Stimulated activated CD8-positive, alpha-beta memory T cell treated with anti-CD3 and anti-CD28 coated beads, Interleukin-15, amount 100 ng/mL, for 1 hour (primary cell): ENCODE measurements around the gene HOPX.
"Not testable (repeated sequence)": the region's sequence is repeated elsewhere in the genome, so short reads cannot be mapped to it uniquely, and the experiment has no call there.

ENCODE experiments used
- DNase-seq: peaks from one replicate; pipeline ENCODE4 v3.0.0-alpha.2; 2020; ENCODE audit warnings: low read depth

HOPX gene

GRCh38 chr4:56688094-56688647, 7.1 kb upstream of the HOPX start:
- DNase-seq = no peak

DNA sequence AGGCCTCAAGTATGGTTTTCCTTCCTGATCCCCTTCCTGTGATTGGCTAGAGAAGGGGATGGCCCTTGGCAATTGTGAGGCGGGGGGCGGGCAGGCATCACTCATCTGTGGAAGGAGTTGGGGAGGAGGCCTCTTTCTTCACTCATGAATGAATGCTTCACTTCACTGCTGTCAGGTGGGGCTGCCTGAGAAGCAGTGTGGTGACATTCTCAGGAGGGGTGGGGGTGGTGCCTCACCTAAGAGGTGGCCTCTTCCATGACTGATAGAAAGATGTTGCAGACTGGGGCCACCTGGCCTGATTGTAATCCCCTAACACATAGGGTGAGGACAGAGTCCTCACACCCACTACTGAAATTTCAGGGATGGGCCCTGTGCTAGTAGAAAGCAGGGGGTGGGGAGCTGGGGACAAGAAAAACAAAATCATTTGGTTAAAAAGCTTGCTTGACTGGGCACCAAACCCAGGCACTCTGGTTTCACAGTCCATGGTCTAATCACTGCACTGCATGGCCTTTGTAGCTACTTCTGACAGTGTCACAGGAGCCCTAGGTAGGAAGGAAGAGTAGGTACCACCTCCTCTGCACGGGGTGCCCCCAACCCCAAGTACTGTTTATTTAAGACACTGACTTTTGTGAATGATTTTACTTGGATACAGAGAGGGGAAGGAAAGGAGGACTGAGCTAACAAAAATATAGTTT, 5.6 kb upstream of the HOPX start:
- DNase-seq = no peak

DNA sequence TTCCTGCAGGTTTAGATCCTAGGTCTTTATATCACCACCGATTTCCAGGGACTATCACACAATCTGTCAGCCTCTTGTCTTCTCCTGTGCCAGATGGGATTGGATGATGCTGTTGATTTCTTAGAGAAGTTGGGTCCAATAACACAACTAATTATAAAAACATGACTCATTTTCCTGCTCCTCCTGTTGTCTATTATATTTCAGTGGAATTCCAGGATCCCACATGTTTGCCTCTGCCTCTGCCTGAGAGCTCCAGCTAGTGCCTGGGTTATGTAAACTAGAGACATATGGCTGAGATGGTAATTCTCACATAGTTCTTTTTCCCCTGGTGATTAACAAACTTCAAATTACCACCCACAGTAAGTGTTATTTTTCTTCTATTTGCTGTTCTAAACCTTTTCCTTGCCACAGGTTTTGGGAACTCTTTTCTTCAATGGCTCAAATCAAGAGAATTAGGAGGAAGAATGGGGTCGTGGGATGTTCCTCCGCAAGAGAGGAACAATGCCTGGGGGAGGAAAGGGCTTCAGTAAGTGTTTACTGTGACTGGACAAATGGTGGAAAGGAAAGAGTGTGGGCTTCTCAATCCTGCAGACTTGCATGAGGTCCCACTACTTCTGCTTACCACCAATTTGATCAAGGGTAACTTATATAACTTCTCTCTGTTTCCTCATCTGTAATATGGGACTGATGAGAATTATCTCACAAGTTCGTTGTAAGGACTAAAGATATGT, 3.4 kb upstream of the HOPX start:
- no peak for DNase-seq

GRCh38 chr4:56683455-56683854, 2.4 kb upstream of the HOPX start:
- no peak for DNase-seq

DNA sequence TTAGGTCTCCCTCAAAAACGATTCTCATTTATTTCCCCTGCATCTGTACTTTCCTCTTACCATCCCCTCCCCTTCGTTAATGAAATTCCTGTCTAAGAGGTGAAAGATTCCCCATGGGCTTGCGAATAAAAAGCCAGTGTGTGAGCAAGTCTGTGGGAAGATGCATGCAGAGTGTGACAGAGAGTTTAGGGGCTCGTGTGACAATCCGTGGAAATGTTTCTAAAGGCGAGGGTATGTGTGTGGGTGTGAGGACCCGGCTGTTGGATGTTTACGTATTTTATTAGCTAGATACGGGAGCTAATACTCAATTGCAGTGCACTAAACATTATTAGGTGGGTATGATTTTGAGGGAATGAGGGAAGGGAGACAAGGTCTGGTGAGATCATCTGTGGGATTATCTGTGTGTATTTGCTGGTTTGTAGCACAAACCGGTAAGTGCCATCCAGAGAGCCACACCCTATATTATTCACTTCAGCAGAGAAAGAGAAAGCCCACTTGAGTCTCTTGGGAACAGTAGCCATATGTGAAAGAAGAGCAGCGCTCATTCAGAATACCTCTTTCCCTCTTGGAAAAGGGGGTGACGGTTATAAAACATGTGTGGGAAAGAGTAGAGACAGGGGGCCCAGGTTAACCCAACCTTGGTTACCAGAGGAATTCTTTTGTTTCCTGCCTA, 893 bp upstream of the HOPX start:
- DNase-seq = no peak

DNA sequence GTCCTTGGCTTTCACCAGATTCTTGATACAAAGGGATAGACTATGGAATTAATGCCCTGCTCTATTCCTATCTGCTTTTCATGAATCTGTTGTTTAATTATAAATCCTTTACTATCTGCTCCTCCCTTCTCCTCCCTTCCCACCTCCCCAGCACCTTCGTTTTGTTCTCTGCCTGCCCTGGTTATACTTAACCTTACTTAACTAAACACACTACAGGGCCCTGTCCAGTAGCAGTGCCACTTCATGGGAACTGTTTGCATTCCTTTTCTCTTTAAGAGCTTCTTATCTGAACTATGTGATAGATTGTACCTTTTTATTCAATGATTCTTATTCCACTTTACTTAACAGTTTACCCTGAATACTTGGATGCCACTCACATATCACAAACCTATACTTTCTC, 830 bp downstream of the HOPX start:
- DNase-seq = no peak

- no peak for DNase-seq
Observed at GRCh38 chr4:56677711-56678110, 3.4 kb downstream of the HOPX start.

- DNase-seq = no peak
Observed at GRCh38 chr4:56674984-56675383, 6.1 kb downstream of the HOPX start.

GRCh38 chr4:56671860-56672259, 9.2 kb downstream of the HOPX start:
- DNase-seq = no peak

GRCh38 chr4:56671373-56671772, 9.7 kb downstream of the HOPX start:
- no peak for DNase-seq

GRCh38 chr4:56668267-56668666, 12.8 kb downstream of the HOPX start:
- DNase-seq = no peak

DNA sequence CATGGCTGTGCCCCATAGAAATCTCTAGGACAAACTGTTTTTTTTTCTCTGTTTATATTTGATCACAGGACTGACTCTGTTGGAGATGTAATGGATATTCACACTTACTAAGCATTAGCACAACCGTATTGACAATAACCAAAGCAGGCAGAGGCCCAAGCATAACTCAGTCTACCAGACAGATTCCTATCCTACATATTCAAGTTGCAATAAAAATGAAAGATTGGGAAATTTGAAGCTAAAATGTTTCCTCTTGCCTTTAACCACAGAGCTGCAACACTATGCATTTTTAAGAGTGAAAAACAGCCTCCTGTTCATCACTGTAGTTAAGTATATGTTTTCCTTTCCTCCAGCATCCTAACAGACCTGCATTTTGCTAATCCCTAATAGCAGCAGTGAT, 13.7 kb downstream of the HOPX start:
- DNase-seq = not testable (repeated sequence)

DNA sequence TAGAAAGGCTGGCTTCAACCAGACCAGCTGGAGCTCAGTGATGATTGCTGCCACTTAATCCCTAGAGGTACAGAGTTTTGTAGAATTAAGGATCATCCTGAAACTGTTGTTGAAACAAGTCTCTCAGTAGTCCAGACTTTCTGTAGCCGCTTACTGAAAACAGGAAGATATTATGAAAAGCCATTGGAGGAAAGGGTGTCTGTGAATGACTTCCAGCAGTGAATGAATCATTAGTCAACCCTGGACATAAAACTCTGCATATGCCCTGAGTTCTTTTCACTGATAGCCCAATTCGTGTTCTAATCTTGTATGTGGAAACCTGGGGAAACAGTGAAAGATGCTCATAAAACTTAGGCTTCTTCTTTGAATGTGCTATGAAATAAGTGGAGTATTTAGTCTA, 14.8 kb downstream of the HOPX start:
- DNase-seq = no peak

DNA sequence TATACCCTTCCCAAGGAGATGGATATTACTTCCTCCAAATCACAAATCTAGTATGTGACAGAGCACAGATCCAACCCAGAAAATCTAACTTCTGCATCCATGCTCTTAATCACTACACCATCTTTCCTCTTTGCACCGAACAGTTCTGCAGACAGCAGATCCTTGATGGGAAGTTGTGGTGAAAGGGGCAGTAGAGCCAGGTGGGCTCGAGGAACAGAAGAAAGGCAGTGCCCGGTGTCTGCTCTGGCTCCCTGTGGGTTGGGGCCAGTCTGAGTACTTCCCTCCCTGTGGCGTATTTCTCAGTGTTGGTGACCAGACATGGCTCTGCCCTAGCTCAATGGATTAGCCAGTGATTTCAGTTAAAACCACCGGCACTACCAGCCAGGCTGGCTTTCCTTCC, 15.3 kb downstream of the HOPX start:
- DNase-seq = no peak

GRCh38 chr4:56662782-56663468, 18.2 kb downstream of the HOPX start:
- no peak for DNase-seq

- DNase-seq = no peak
Observed at GRCh38 chr4:56659946-56660345, 21.1 kb downstream of the HOPX start.

- DNase-seq = no peak
Observed at GRCh38 chr4:56658528-56658927, 22.6 kb downstream of the HOPX start.

- DNase-seq = no peak
Observed at GRCh38 chr4:56657818-56658217, 23.3 kb downstream of the HOPX start.

GRCh38 chr4:56657128-56657527, 24.0 kb downstream of the HOPX start:
- DNase-seq = no peak

DNA sequence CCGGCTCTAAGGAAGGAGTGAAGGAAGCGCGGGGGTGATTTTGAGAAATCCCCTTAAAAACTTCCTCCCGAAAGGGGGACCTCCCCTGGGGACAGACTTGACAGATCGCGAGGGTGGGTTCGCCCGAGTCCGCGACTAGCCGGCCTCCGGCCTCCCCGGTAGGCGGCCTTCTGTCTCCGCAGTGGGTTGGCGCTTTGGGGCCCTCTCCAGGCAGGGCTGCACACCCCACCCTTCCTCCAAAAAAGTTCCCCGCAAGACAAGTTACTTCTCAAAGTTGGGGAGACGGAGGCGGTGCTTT, 24.8 kb downstream of the HOPX start:
- no peak for DNase-seq

DNA sequence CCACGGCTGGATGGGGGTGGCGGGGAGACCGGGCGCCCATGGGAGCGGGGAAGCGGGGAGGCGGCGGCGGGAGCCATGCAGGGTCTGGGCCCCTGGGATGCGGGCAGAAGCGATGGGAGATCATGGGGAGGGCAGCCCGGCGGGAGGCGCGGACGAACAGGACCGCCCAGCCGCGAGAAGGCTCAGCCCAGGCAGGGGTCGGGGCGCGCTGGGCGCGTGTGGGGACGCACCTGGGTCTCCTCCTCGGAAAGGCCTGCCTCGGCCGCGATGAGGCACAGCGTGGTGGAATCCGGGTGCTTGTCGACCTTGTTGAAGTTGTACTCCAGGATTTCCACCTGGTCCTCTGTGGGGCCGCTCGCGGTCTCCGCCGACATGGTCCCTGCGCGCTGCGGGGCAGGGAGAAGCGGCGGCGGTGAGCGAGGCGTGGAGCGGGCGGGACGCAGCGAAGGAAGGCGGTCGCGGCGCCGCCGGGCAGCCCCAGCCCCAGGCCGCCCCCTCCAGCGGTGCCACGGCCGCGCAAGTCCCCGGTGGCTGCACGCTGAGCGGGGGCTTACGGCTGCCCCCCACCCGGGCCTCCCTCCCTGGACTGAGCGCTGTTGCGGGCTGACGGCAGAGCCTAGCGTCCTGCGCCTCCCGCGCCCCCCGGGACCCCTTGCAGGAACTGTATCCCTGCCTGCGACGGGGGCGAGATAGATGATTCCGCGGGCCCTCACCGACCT, 25.3 kb downstream of the HOPX start:
- no peak for DNase-seq

GRCh38 chr4:56655209-56655626, 25.9 kb downstream of the HOPX start:
- DNase-seq = no peak
